B cell (primary cell): ENCODE measurements around the gene GFPT2. TPM values are rescaled to one million over a fixed set of nuclear protein-coding genes. Genes with fewer than 3 reads are reported as not detected.

Experiments
- ATAC-seq: fragments of 200-7000 bp; cut with Tn5 transposase; one replicate; pipeline ENCODE4 v1.10.0; 2021; ENCODE audit warnings: low read depth, mild to moderate bottlenecking, moderate number of reproducible peaks, moderate library complexity
- CTCF ChIA-PET: fragments of 350-600 bp; sonication (Branson Sonifier 250); formaldehyde crosslinking; loops from one replicate; lab custom pipeline; 2021; ENCODE audit warnings: antibody characterized with exemption, inconsistent platforms; lab: Charles Lee
- POLR2A ChIA-PET: fragments of 350-600 bp; sonication (Branson Sonifier 250); formaldehyde crosslinking; loops from one replicate; lab custom pipeline; 2021; ENCODE audit warnings: antibody characterized with exemption; lab: Charles Lee
- DNase-seq: peaks from one replicate; pipeline ENCODE4 v3.0.0; 2013
- H2AFZ ChIP-seq: 2 replicates; pipeline ENCODE4 v1.6.1; 2012; ENCODE audit warnings: mild to moderate bottlenecking, low read depth, low read length; ENCODE audit not compliant: insufficient read depth, poor library complexity, severe bottlenecking
- H3K27ac ChIP-seq, 2 donors: 1 replicate in 1 of 2; 2 replicates in 1 of 2; pipeline ENCODE4 v1.5.1; 2012 to 2013; ENCODE audit warnings: low read length in 2 of 2, mild to moderate bottlenecking in 2 of 2, moderate library complexity in 1 of 2
- H3K27me3 ChIP-seq, 4 experiments: fragments of 200-600 bp in 1 of 4; sonication (generic) in 1 of 4; replicated peaks in 1 of 4; 1 replicate in 2 of 4; 2 replicates in 2 of 4; pipeline versions ENCODE4 v1.6.1 to v1.7.0; 2013 to 2016; ENCODE audit warnings: low read length in 3 of 4, mild to moderate bottlenecking in 2 of 4, mixed read lengths in 1 of 4, moderate library complexity in 1 of 4; ENCODE audit not compliant: insufficient read depth in 4 of 4, control insufficient read depth in 3 of 4; ENCODE audit errors: control extremely low read depth in 1 of 4
- H3K36me3 ChIP-seq, 2 experiments: replicated peaks in 1 of 2; 1 replicate in 1 of 2; 2 replicates in 1 of 2; pipeline versions ENCODE4 v1.6.1 to v1.7.1; 2013; ENCODE audit warnings: low read length in 1 of 2; ENCODE audit not compliant: insufficient read depth in 2 of 2, control insufficient read depth in 1 of 2; ENCODE audit errors: control extremely low read depth in 1 of 2, extremely low read depth in 1 of 2
- H3K4me1 ChIP-seq, 2 donors: fragments of 200-600 bp in 1 of 2; sonication (generic) in 1 of 2; 1 replicate in 1 of 2; 2 replicates in 1 of 2; pipeline versions ENCODE4 v1.5.1 to v1.6.1; 2013 to 2017; ENCODE audit warnings: low read length in 2 of 2; ENCODE audit not compliant: control insufficient read depth in 2 of 2, insufficient read depth in 2 of 2
- H3K4me2 ChIP-seq: replicated peaks from 2 replicates; pipeline ENCODE3; 2012; ENCODE audit warnings: mild to moderate bottlenecking, low read depth, low read length; ENCODE audit not compliant: poor library complexity, severe bottlenecking
- H3K4me3 ChIP-seq, 5 experiments: fragments of 200-600 bp in 1 of 5; sonication (generic) in 1 of 5; 1 replicate in 3 of 5; 2 replicates in 2 of 5; pipeline versions ENCODE4 v1.5.1 to v1.7.0; 2011 to 2016; ENCODE audit warnings: low read length in 4 of 5, mild to moderate bottlenecking in 4 of 5, low read depth in 2 of 5, control low read depth in 1 of 5, moderate library complexity in 1 of 5; ENCODE audit not compliant: insufficient read depth in 1 of 5; ENCODE audit errors: control extremely low read depth in 1 of 5, extremely low read depth in 1 of 5
- H3K79me2 ChIP-seq: fragments of 200-600 bp; sonication (generic); one replicate; pipeline ENCODE4 v1.6.0; 2016; ENCODE audit warnings: low read length; ENCODE audit not compliant: control insufficient read depth, insufficient read depth
- H3K9ac ChIP-seq: fragments of 200-600 bp; sonication (generic); 2 replicates; pipeline ENCODE4 v1.6.1; 2017; ENCODE audit warnings: mild to moderate bottlenecking, low read length, moderate library complexity
- H3K9me3 ChIP-seq, 3 donors: one replicate each; pipeline versions ENCODE4 v1.6.1 to v1.7.1; 2013; ENCODE audit warnings: low read length in 2 of 3; ENCODE audit not compliant: control insufficient read depth in 2 of 3, insufficient read depth in 1 of 3; ENCODE audit errors: control extremely low read depth in 1 of 3
- H4K20me1 ChIP-seq: 2 replicates; pipeline ENCODE4 v1.6.0; 2012; ENCODE audit warnings: mild to moderate bottlenecking, low read length; ENCODE audit not compliant: insufficient read depth, control insufficient read depth, poor library complexity, severe bottlenecking
- H3K27ac Mint-ChIP-seq: one replicate; pipeline ENCODE4 v1.8.0; 2021; ENCODE audit warnings: mixed read lengths
- H3K27me3 Mint-ChIP-seq: one replicate; pipeline ENCODE4 v1.8.0; 2021; ENCODE audit warnings: mixed read lengths
- H3K4me1 Mint-ChIP-seq: one replicate; pipeline ENCODE4 v1.8.0; 2021; ENCODE audit warnings: mixed read lengths
- H3K4me3 Mint-ChIP-seq: one replicate; pipeline ENCODE4 v1.8.0; 2021; ENCODE audit warnings: mixed read lengths
- H3K9me3 Mint-ChIP-seq: one replicate; pipeline ENCODE4 v1.8.0; 2022; ENCODE audit warnings: mixed read lengths; ENCODE audit not compliant: insufficient read depth
- CTCF ChIP-seq: fragments of 200-600 bp; IDR thresholded peaks from one replicate; pipeline ENCODE4 v1.8.0; 2022; ENCODE audit warnings: antibody characterized with exemption, mild to moderate bottlenecking
- EZH2 ChIP-seq: IDR thresholded peaks from 2 replicates; pipeline ENCODE4 v1.6.1; 2012; ENCODE audit warnings: borderline replicate concordance, low read depth, mild to moderate bottlenecking, moderate library complexity, low read length; ENCODE audit not compliant: insufficient read depth, poor library complexity, severe bottlenecking
- WGBS: methylation state at CpG from one replicate; pipeline ENCODE4 v1.1.5; 2013; ENCODE audit warnings: missing lambda C conversion rate; ENCODE audit not compliant: insufficient coverage; 5-methylcytosine and 5-hydroxymethylcytosine counted together
- intact Hi-C: fragments of 100-400 bp; cut with micrococcal nuclease; formaldehyde crosslinking; loops from one replicate; pipeline ENCODE4 v1.10.0; 2022
- polyA plus RNA-seq: library from polyadenylated mRNA; depleted of rRNA; stranded (reverse); fragments of >200 nt; gene quantifications from 2 replicates; pipeline ENCODE4 v1.2.3, GENCODE V29; 2012
- total RNA-seq, 2 donors: library from RNA; stranded (reverse); fragments of 120-200 nt in 1 of 2; gene quantifications; 1 replicate in 1 of 2; 2 replicates in 1 of 2; pipeline versions ENCODE4 v1.2.3 to v1.2.4, GENCODE V29; 2013 to 2022

The GFPT2 gene
- total and polyA plus RNA-seq, 2 donors (not counting 1 experiment from before 2014, with no cell fraction given): 0.03 to 2.8 TPM

DNA sequence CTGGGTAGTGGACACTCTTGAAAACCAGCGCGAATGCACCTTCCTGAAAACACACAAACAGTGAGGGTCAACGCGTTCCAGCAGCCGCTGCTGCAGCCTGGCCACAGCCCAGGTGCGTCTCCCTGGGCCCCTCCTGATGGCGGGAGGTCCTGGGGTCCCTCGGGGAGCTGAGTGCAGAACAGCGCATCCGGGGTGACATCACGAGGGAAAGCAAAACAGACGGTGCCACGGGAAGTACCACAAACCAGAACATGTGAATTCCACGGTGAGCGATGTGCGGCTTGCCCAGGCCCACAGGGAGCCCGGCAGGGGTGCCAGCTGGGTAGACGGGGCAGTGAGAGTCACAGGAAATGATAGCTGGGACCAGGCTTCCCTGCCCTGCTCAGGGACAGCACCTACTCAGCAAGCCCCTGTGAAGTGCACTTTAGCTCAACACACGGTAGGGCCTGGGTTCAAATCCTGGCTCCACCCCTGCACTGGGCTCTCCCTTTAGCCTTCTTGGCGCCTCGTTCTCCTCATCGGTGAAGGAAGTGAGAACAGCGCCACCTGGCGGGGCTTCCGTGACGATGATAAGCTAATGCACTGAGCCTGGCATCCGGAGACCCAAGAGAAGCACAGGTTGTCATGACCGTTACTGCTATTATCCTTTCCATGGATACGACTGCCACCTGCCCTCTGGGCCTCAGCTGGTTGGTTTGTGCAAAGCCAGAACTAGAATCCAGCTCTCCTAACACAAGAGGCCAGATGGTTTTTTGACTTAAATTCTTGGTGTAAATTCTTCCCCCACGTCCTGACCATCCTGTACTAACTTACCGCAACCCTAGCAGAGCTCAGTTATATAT, 24.6 kb downstream of the GFPT2 start:
- DNase-seq (peak; percentile 84), ATAC-seq (peak; percentile 76)
- ChIA-PET POLR2A (no interaction called here), CTCF (interaction anchor here (0.6 to 2.7 kb wide), 15 partner anchors 8 to 528 kb away, joined by 3 to 55 read pairs (median 6); partner anchors contain the start of gene MAPK9)
- Histone ChIP-seq H3K4me2 (peak overlapping the region; percentile 12), H3K4me1 (peaks cover 0 to 4% of the 10 kb centered on the region in 2 donors), H3K27ac (no peak overlapping the region), H3K27me3 (peaks cover 0 to 3% (median 0%) of the 10 kb centered on the region in 4 experiments), H3K79me2 (no peaks in the 10 kb centered on the region), H3K9ac (no peak overlapping the region), H3K36me3 (no peaks in the 10 kb centered on the region), H4K20me1 (no peaks in the 10 kb centered on the region), H2AFZ (peak overlapping the region; percentile 62), H3K4me3 (no peak overlapping the region), H3K9me3 (no peaks in the 10 kb centered on the region)
- H3K4me3 Mint-ChIP-seq: no peak overlapping the region
- TF ChIP-seq EZH2: no peak
- peak; percentile 82 for TF ChIP-seq CTCF
- H3K27ac Mint-ChIP-seq: no peak overlapping the region
- no peaks in the 10 kb centered on the region for H3K9me3 Mint-ChIP-seq
- WGBS: 60% methylated on average over 29 of the region's 31 CpGs
- intact Hi-C loops: loop anchor here (1.0 to 5.0 kb wide), 4 partner anchors 13 to 201 kb away; no protein-coding TSS in a partner anchor
- H3K27me3 Mint-ChIP-seq: peaks cover 12% of the 10 kb centered on the region
- no peaks in the 10 kb centered on the region for H3K4me1 Mint-ChIP-seq
